ENCODE measurements around the gene EIF2S3.

DNA sequence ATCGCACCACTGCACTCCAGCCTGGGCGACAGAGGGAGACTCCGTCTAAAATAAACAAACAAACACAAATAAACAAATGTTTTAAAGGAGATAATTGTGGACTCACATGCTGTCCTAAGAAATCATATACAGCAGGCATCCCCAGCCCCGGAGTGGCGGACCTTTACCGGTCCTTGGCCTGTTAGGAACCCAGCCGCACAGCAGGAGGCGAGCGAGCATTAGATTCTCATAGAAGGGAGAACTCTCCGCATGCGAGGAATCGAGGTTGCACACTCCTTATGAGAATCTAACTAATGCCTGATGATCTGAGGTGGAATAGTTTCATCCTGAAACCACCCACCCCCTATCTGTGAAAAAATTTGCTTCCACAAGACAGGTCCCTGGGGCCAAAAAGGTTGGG lies 39.0 kb downstream of the EIF2S3 start:
- no peak for TF ChIP-seq ZNF274 (IDR thresholded peaks at IDR 0.05; ENCODE audit: low read depth, low read length)
- TF ChIP-seq YY1 (IDR thresholded peaks at IDR 0.05; ENCODE audit: insufficient read depth, insufficient read length), result no peak
- TF ChIP-seq SUZ12 (IDR thresholded peaks at IDR 0.05; ENCODE audit: extremely low read depth, insufficient read depth, insufficient read length), result no peak
